Activated CD4-positive, alpha-beta memory T cell treated with anti-CD3 and anti-CD28 coated beads, Interleukin-2, amount 10 ng/mL, durations not matched to agents 7 days and 5 days (primary cell): ENCODE data around the gene ENTHD1. TPM values are rescaled to one million over a fixed set of nuclear protein-coding genes. Genes with fewer than 3 reads are reported as not detected.

Source experiments
- CTCF ChIA-PET: fragments of 350-600 bp; sonication (Branson Sonifier 250); formaldehyde crosslinking; loops from one replicate; lab custom pipeline; 2021; ENCODE audit warnings: antibody characterized with exemption, inconsistent platforms; lab: Charles Lee
- POLR2A ChIA-PET: fragments of 350-600 bp; sonication (Branson Sonifier 250); formaldehyde crosslinking; loops from one replicate; lab custom pipeline; 2021; ENCODE audit warnings: antibody characterized with exemption; lab: Charles Lee
- DNase-seq: peaks from one replicate; pipeline ENCODE4 v3.0.0-alpha.2; 2020
- H3K27ac Mint-ChIP-seq: one replicate; pipeline ENCODE4 v1.8.0; 2021; ENCODE audit warnings: mild to moderate bottlenecking, mixed read lengths
- H3K27me3 Mint-ChIP-seq: one replicate; pipeline ENCODE4 v1.8.0; 2021; ENCODE audit warnings: mixed read lengths
- H3K36me3 Mint-ChIP-seq: one replicate; pipeline ENCODE4 v1.8.0; 2021; ENCODE audit warnings: low read depth, mixed read lengths
- H3K4me1 Mint-ChIP-seq: one replicate; pipeline ENCODE4 v1.8.0; 2021; ENCODE audit warnings: mixed read lengths
- H3K4me3 Mint-ChIP-seq: one replicate; pipeline ENCODE4 v1.8.0; 2021; ENCODE audit warnings: mild to moderate bottlenecking, mixed read lengths
- H3K9me3 Mint-ChIP-seq: one replicate; pipeline ENCODE4 v1.8.0; 2021; ENCODE audit warnings: mixed read lengths
- total RNA-seq, 2 experiments: library from RNA; stranded (reverse); gene quantifications; one replicate each; pipeline ENCODE4 v1.2.3, GENCODE V29; 2021

ENTHD1 gene
- total RNA-seq, 2 experiments from 2014 or later = 0.13 TPM; not detected in 1

DNA sequence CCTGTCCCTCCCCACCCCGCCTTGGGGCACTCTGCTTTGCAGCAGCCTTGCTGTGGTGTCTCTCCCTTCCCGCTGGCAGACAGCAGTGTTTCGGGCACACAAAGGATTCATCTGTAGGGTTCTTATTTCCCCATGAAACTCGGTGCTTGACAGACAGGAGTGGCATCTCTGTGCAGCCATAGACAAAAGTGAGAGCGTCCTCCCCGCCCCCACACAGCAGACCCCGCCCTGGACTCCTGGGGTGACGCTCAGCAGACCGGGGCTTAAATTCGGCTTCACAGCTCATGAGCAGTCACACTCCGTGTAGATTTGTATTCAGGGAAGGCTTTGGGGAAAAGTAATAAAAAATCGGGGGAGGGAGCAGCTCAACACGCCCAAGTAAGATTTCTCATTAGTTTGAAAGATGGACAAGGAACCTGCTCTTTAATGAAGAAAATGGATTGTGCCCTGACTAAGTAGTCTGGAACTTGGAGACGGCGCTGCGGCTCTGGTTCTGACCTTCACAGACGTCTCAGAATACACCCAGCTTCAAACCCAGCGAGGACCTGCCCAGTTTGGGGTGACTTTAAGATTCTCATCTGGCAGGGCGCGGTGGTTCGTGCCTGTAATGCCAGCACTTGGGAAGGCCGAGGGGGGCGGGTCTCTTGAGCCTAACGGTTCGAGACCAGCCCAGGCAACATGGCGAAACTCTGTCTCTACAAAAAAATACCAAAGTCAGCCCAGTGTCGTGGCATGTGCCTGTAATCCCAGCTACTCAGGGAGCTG is 187.0 kb downstream of the ENTHD1 start:
- H3K4me1 Mint-ChIP-seq = no peaks in the 10 kb centered on the region
- POLR2A ChIA-PET = interaction anchor here (1.4 kb wide), 1 partner anchor 8 kb away, joined by 3 read pairs; no protein-coding TSS in a partner anchor

DNA sequence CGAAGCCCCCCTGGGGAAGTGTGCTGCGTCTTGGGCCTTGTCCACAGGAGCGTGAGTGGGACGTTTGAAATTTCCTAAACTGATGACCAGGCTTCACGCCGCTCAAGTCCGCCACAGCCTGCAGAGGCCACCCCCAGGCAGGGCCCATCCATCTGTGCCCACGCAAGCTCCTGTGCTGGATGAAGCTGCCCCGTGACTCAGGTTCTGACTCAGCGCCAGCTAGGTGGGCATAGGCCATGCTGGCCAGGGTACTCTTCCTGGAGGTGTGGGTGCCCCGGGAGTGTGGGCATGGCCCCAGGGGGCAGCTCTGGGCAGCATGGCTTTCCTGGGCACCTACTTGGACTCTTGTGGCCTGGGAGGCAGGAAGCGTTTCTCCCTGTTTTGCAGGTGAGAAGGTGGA is 188.2 kb downstream of the ENTHD1 start:
- H3K27me3 Mint-ChIP-seq = peaks cover 7% of the 10 kb centered on the region
- no peaks in the 10 kb centered on the region for H3K4me1 Mint-ChIP-seq
- no peak overlapping the region for H3K4me3 Mint-ChIP-seq
- no peak for DNase-seq
- ChIA-PET POLR2A (interaction anchor here (1.4 kb wide), 1 partner anchor 10 kb away, joined by 3 read pairs; no protein-coding TSS in a partner anchor), CTCF (no interaction called here)
- no peaks in the 10 kb centered on the region for H3K9me3 Mint-ChIP-seq
- no peak overlapping the region for H3K27ac Mint-ChIP-seq
- no peaks in the 10 kb centered on the region for H3K36me3 Mint-ChIP-seq

More for the DNA sequence above, 187.0 kb downstream of the ENTHD1 start:
- Mint-ChIP-seq H3K9me3 (no peaks in the 10 kb centered on the region), H3K27ac (no peak overlapping the region), H3K27me3 (peaks cover 10% of the 10 kb centered on the region), H3K4me3 (no peak overlapping the region), H3K36me3 (no peaks in the 10 kb centered on the region)
- no peak for DNase-seq
- CTCF ChIA-PET = interaction anchor here (0.6 kb wide), 1 partner anchor 226 kb away, joined by 3 read pairs; no protein-coding TSS in a partner anchor

DNA sequence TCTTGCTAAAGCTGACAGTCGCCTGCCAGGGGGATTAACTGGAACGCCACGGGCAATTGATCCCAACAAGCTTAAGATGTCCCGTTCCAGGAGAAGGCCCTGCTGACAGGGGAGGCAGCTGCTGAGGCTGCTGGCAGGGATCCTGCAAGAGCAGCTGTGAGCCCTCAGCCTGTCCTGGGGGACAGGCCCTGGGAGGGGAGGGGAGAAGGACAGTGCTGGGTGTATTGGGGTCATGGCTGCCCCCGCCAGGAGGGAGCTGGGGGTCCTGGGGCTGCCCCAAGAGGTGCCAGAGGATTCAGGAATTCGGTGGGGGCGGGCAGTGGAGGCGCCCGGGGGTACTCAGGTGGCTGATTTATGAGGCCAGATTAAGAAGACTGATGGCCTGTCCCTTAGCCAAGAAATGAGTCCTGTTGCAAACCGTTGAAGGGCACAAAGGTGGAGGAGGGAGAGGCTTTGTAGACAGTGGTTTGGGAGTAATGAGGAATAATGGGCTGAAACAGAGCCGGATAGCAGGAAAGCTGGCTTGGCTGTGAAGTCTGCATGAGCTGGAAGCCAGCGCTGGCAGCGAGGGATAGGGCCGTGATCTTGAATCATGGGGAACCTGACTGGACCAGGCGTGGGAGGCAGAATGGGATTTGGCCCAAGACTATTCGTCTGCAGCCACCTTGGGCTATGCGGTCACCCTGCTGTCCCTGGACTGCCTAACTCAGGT is 189.5 kb downstream of the ENTHD1 start:
- Mint-ChIP-seq H3K27me3 (peaks cover 2% of the 10 kb centered on the region), H3K36me3 (no peaks in the 10 kb centered on the region), H3K27ac (no peak overlapping the region), H3K4me3 (no peak overlapping the region), H3K9me3 (no peaks in the 10 kb centered on the region), H3K4me1 (no peaks in the 10 kb centered on the region)
- POLR2A ChIA-PET = no interaction called here
- CTCF ChIA-PET = no interaction called here
- DNase-seq = no peak

DNA sequence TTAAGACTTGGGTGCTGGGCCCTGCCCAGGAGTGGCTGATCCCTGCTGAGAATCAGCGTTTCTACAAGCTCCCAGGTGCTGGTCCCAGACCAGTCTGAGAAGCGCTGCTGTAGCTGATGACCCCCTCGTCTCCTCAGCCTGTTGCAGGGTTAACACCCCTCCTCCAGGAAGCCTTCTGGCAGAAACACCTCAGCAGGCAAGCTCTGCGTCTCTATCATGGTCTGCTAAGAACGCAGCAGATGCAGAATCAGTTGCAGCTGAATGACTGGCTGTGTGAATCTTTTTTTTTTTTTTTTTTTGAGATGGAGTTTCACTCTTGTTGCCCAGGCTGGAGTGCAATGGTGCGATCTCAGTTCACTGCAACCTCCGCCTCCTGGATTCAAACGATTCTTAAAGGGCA is 190.5 kb downstream of the ENTHD1 start:
- no peak overlapping the region for H3K27ac Mint-ChIP-seq
- H3K9me3 Mint-ChIP-seq = no peaks in the 10 kb centered on the region
- no peak for DNase-seq
- peaks cover 2% of the 10 kb centered on the region for H3K27me3 Mint-ChIP-seq
- H3K4me1 Mint-ChIP-seq = no peaks in the 10 kb centered on the region
- ChIA-PET CTCF (interaction anchor here (1.5 kb wide), 1 partner anchor 322 kb away, joined by 5 read pairs; no protein-coding TSS in a partner anchor), POLR2A (no interaction called here)
- H3K4me3 Mint-ChIP-seq = no peak overlapping the region
- no peaks in the 10 kb centered on the region for H3K36me3 Mint-ChIP-seq

DNA sequence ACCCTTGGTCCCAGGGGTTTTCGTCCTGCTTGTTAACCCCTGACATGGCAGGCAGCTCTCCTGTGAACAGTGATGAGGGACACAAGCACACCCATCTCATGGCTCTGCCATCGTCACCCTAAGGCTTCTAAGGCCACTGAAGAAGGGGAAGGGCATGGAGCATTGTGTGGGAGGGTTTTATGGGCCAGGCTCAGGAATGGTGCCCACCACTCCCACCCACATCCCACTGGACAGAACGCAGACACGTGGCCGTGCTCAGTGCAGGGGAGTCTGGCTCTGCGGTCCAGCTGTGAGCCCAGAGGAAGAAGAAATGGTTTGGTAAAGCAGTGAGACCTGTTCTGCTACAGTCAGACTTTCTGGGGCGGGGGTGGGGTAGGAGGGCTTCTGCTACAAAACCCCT is 193.0 kb downstream of the ENTHD1 start:
- Mint-ChIP-seq H3K4me1 (no peaks in the 10 kb centered on the region), H3K4me3 (no peak overlapping the region), H3K9me3 (no peaks in the 10 kb centered on the region), H3K36me3 (no peaks in the 10 kb centered on the region), H3K27me3 (peaks cover 2% of the 10 kb centered on the region), H3K27ac (no peak overlapping the region)
- CTCF ChIA-PET = no interaction called here
- POLR2A ChIA-PET = interaction anchor here (0.7 kb wide), 1 partner anchor 98 kb away, joined by 3 read pairs; no protein-coding TSS in a partner anchor
- no peak for DNase-seq

- ChIA-PET POLR2A (no interaction called here), CTCF (no interaction called here)
- no peak for DNase-seq
- Mint-ChIP-seq H3K4me1 (no peaks in the 10 kb centered on the region), H3K4me3 (no peak overlapping the region), H3K27me3 (peaks cover 2% of the 10 kb centered on the region), H3K27ac (no peak overlapping the region), H3K36me3 (no peaks in the 10 kb centered on the region), H3K9me3 (no peaks in the 10 kb centered on the region)
Observed at GRCh38 chr22:39699631-39700360, 193.8 kb downstream of the ENTHD1 start.

DNA sequence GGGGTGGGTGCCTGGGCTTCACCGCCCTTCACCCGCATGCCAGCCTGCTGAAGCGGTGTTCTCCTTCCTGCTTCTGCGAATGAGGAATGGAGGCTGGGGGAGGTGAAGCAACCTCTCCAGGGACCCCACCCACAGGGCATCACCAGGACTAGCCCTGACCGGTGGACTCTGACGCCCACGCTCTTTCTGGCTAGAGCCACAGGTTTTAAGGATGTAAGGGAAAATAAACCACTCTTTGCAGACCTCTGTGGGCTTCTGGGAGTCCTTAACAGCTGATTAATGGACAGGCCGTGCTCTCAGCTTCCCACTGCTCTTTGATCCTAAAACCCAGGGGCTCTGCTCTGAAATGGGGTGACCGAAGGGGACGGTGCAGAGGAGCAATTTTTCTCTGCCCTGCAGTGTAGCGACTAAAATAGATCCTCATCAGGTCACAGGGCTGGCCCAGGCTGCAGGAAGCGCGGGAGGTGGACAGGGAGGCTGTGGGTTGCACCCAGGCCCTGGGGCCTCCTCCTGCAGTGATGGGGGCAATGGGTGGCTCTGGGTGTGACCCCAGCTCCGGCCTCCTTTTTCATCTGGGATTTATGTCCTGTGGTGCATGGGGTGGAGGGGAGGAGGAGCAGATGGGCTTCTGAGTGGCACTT is 195.7 kb downstream of the ENTHD1 start:
- DNase-seq = no peak
- H3K27me3 Mint-ChIP-seq = peaks cover 6% of the 10 kb centered on the region
- no peaks in the 10 kb centered on the region for H3K4me1 Mint-ChIP-seq
- POLR2A ChIA-PET = no interaction called here
- no peak overlapping the region for H3K27ac Mint-ChIP-seq
- no peaks in the 10 kb centered on the region for H3K36me3 Mint-ChIP-seq
- H3K4me3 Mint-ChIP-seq = no peak overlapping the region
- CTCF ChIA-PET = no interaction called here
- H3K9me3 Mint-ChIP-seq = no peaks in the 10 kb centered on the region

- no peak for DNase-seq
- no peaks in the 10 kb centered on the region for H3K36me3 Mint-ChIP-seq
- H3K27ac Mint-ChIP-seq = no peak overlapping the region
- ChIA-PET CTCF (no interaction called here), POLR2A (no interaction called here)
- peaks cover 20% of the 10 kb centered on the region for H3K27me3 Mint-ChIP-seq
- no peak overlapping the region for H3K4me3 Mint-ChIP-seq
- no peaks in the 10 kb centered on the region for H3K4me1 Mint-ChIP-seq
- no peaks in the 10 kb centered on the region for H3K9me3 Mint-ChIP-seq
Observed at GRCh38 chr22:39693943-39694500, 199.5 kb downstream of the ENTHD1 start.

Other genes starting within 250 kb of the ENTHD1 start
- 100 to 1,000 TPM; 108 to 111 TPM for gene GRAP2, start 7.3 kb upstream of the ENTHD1 start, total RNA-seq
- gene TMA7B, start 66.6 kb upstream of the ENTHD1 start, total RNA-seq = 1 to 10 TPM; 3.7 to 4.3 TPM
- gene FAM83F, start 101.2 kb upstream of the ENTHD1 start, total RNA-seq = not detected